ENCODE measurements around the gene GRK7. TPM values are rescaled to one million over a fixed set of nuclear protein-coding genes. Genes with fewer than 3 reads are reported as not detected.

The GRK7 gene
- total RNA-seq, 4 donors from 2014 or later = 0.16 TPM; not detected in 3

DNA sequence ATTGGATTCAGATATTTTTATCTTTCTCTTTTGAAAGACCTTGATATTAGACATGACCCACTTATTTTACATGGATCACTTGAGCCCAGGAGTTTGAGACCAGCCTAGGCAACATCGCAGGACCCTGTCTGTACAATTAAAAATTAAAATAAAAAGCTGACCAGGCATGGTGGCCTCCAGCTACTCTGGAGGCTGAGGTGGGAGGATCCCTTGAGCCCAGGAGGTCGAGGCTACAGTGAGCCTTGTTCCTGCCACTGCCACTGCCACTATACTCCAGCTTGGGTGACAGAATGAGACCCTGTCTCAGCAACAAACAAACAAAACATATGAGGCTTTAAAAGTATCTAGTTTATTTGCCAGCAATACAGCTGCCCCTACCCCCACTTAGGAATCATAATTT, 23.5 kb upstream of the GRK7 start:
- H3K4me3 ChIP-seq = peak overlapping the region in 3 of 4 donors; percentile 79 to 82 (median 82)
- in situ Hi-C loops (cut with MboI; ENCODE audit: low pct_ligation_motif_present in 1 of 4, low pct_unique_long_range_greater_than_20kb in 1 of 4, low sequenced_read_pairs in 3 of 4) (loop anchor here (25.0 kb wide), 4 partner anchors 123 to 427 kb away; no protein-coding TSS in a partner anchor), intact Hi-C loops (cut with DNase I; ENCODE audit: low total_unique reads) (no loop called here)
- DNase-seq = no peak
- TF ChIP-seq POLR2AphosphoS5 (IDR thresholded peaks at IDR 0.05) (no peak), EP300 (IDR thresholded peaks at IDR 0.05; ENCODE audit: low read depth) (no peak), POLR2A (IDR thresholded peaks at IDR 0.05) (no peak)
- TF ChIP-seq, protein P1, sequence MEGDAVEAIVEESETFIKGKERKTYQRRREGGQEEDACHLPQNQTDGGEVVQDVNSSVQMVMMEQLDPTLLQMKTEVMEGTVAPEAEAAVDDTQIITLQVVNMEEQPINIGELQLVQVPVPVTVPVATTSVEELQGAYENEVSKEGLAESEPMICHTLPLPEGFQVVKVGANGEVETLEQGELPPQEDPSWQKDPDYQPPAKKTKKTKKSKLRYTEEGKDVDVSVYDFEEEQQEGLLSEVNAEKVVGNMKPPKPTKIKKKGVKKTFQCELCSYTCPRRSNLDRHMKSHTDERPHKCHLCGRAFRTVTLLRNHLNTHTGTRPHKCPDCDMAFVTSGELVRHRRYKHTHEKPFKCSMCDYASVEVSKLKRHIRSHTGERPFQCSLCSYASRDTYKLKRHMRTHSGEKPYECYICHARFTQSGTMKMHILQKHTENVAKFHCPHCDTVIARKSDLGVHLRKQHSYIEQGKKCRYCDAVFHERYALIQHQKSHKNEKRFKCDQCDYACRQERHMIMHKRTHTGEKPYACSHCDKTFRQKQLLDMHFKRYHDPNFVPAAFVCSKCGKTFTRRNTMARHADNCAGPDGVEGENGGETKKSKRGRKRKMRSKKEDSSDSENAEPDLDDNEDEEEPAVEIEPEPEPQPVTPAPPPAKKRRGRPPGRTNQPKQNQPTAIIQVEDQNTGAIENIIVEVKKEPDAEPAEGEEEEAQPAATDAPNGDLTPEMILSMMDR (IDR thresholded peaks at IDR 0.05) = no peak
- peak overlapping the region; percentile 95 to 99 (median 97) for H3K27ac ChIP-seq
- peaks cover 21 to 53% (median 34%) of the 10 kb centered on the region in 4 donors for H3K4me1 ChIP-seq
- no peaks in the 10 kb centered on the region for H3K27me3 ChIP-seq
- H3K36me3 ChIP-seq = peaks cover 0 to 2% (median 0%) of the 10 kb centered on the region in 4 donors
- H3K9me3 ChIP-seq = no peaks in the 10 kb centered on the region
- WGBS, 2 donors (ENCODE audit: low coverage in 1 of 2) = 52 to 100% methylated on average over 1 to 2 of the region's 2 CpGs

DNA sequence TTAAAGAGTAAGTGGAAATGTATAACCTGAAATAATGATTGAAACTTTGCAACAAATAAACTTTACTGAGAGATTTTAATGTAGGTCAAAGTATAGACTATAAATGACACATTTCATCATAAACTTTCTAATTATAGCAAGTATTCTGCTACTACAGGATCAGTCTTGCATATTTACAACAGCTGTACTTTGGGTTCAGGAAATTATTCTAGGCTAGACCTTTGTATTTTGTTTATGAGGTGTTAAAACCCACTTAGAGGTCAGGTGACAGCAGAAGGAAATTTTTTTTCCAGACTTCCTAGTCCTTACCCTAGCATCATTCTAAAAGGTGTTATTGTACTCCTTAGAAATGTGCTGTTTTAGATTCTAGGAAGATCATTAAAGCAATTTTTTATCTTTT, 22.9 kb upstream of the GRK7 start:
- TF ChIP-seq EP300 (IDR thresholded peaks at IDR 0.05; ENCODE audit: low read depth) = no peak
- peak in 2 of 3 donors; percentile 46 to 56 for TF ChIP-seq POLR2AphosphoS5 (IDR thresholded peaks at IDR 0.05)
- TF ChIP-seq, protein P1 (IDR thresholded peaks at IDR 0.05) = no peak
- no peak for TF ChIP-seq POLR2A (IDR thresholded peaks at IDR 0.05)
- peak overlapping the region; percentile 95 to 99 (median 97) for H3K27ac ChIP-seq

DNA sequence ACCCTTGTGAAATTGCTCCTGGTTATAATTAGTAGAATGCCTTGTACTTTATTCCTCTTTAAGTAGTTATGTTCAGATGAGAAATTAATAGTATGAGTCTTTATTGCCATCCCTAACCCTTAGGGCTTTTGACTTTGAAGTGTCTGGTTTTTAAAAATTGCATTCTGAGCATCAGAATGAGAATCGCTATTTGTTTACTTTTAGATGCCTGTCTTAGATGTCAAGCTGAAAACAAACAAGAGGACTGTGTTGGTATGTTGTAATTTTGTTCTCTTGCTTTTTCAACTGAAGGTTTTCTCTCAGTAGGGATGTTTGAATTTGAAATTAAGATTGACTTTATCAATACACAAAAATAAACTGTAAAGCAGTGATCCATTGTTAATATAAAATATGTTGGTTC, 19.9 kb upstream of the GRK7 start:
- no peaks in the 10 kb centered on the region for H3K9me3 ChIP-seq
- 53 to 85% methylated on average over 1 of the region's 1 CpG for WGBS, 2 donors (ENCODE audit: low coverage in 1 of 2)
- no peak for DNase-seq
- TF ChIP-seq, protein P1 (IDR thresholded peaks at IDR 0.05) = no peak
- TF ChIP-seq POLR2A (IDR thresholded peaks at IDR 0.05) (no peak), EP300 (IDR thresholded peaks at IDR 0.05; ENCODE audit: low read depth) (no peak), POLR2AphosphoS5 (IDR thresholded peaks at IDR 0.05) (no peak)
- in situ Hi-C loops (cut with MboI; ENCODE audit: low pct_ligation_motif_present in 1 of 4, low pct_unique_long_range_greater_than_20kb in 1 of 4, low sequenced_read_pairs in 3 of 4) = loop anchor here (25.0 kb wide), 4 partner anchors 119 to 431 kb away; no protein-coding TSS in a partner anchor
- H3K27me3 ChIP-seq = no peaks in the 10 kb centered on the region
- intact Hi-C loops (cut with DNase I; ENCODE audit: low total_unique reads) = no loop called here
- peaks cover 0 to 33% (median 14%) of the 10 kb centered on the region in 4 donors for H3K36me3 ChIP-seq
- H3K4me1 ChIP-seq = peaks cover 21 to 51% (median 34%) of the 10 kb centered on the region in 4 donors
- no peak overlapping the region for H3K4me3 ChIP-seq
- H3K27ac ChIP-seq = no peak overlapping the region

More for the DNA sequence above, 22.9 kb upstream of the GRK7 start:
- in situ Hi-C loops (cut with MboI; ENCODE audit: low pct_ligation_motif_present in 1 of 4, low pct_unique_long_range_greater_than_20kb in 1 of 4, low sequenced_read_pairs in 3 of 4) (loop anchor here (25.0 kb wide), 4 partner anchors 122 to 428 kb away; no protein-coding TSS in a partner anchor), intact Hi-C loops (cut with DNase I; ENCODE audit: low total_unique reads) (no loop called here)
- DNase-seq = no peak
- Histone ChIP-seq H3K9me3 (no peaks in the 10 kb centered on the region), H3K4me1 (peaks cover 21 to 54% (median 34%) of the 10 kb centered on the region in 4 donors), H3K36me3 (peaks cover 0 to 8% (median 2%) of the 10 kb centered on the region in 4 donors), H3K4me3 (peak overlapping the region in 1 of 4 donors; percentile 79), H3K27me3 (no peaks in the 10 kb centered on the region)

DNA sequence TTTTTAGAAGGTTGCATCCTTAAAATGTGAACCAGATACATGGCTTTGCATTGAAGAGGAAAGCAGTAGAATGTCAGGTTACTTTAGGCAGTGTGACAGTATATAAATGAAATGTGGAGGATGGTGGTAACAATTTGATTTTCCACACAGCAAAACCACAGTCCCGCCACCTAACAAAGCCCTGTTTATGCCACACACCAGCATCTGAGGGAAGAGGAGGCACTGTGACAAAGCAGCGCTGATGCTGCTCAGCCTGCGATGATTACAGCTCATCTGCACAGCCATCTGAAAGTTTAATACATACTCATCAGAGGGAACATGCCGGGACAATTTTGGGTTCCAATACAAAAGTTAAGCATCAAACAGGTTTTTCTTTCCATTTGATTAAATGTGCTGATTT, 16.2 kb upstream of the GRK7 start:
- H3K27me3 ChIP-seq = no peaks in the 10 kb centered on the region
- 90 to 91% methylated on average over 4 of the region's 4 CpGs for WGBS, 2 donors (ENCODE audit: low coverage in 1 of 2)
- peaks cover 0 to 24% (median 11%) of the 10 kb centered on the region in 4 donors for H3K4me1 ChIP-seq
- no peak overlapping the region for H3K4me3 ChIP-seq
- no peak for DNase-seq
- H3K9me3 ChIP-seq = no peaks in the 10 kb centered on the region
- no peak for TF ChIP-seq POLR2AphosphoS5 (IDR thresholded peaks at IDR 0.05)
- TF ChIP-seq POLR2A (IDR thresholded peaks at IDR 0.05) = no peak
- TF ChIP-seq, protein P1 (IDR thresholded peaks at IDR 0.05) = no peak
- no peak for TF ChIP-seq EP300 (IDR thresholded peaks at IDR 0.05; ENCODE audit: low read depth)
- H3K36me3 ChIP-seq = peaks cover 0 to 35% (median 14%) of the 10 kb centered on the region in 4 donors
- in situ Hi-C loops (cut with MboI; ENCODE audit: low pct_ligation_motif_present in 1 of 4, low pct_unique_long_range_greater_than_20kb in 1 of 4, low sequenced_read_pairs in 3 of 4) = loop anchor here (25.0 kb wide), 4 partner anchors 115 to 435 kb away; no protein-coding TSS in a partner anchor
- intact Hi-C loops (cut with DNase I; ENCODE audit: low total_unique reads) = no loop called here
- H3K27ac ChIP-seq = no peak overlapping the region

Measured in transverse colon (tissue), 4 donors.